B cell (primary cell): ENCODE data around the gene CEP78. TPM values are rescaled to one million over a fixed set of nuclear protein-coding genes. Genes with fewer than 3 reads are reported as not detected.
A peak's percentile ranks its signal among the peaks of the same experiment; 100 is the strongest.

Experiments used
- ATAC-seq: fragments of 200-7000 bp; cut with Tn5 transposase; one replicate; pipeline ENCODE4 v1.10.0; 2021; ENCODE audit warnings: low read depth, mild to moderate bottlenecking, moderate number of reproducible peaks, moderate library complexity
- CTCF ChIA-PET: fragments of 350-600 bp; sonication (Branson Sonifier 250); formaldehyde crosslinking; loops from one replicate; lab custom pipeline; 2021; ENCODE audit warnings: antibody characterized with exemption, inconsistent platforms; lab: Charles Lee
- POLR2A ChIA-PET: fragments of 350-600 bp; sonication (Branson Sonifier 250); formaldehyde crosslinking; loops from one replicate; lab custom pipeline; 2021; ENCODE audit warnings: antibody characterized with exemption; lab: Charles Lee
- DNase-seq: peaks from one replicate; pipeline ENCODE4 v3.0.0; 2013
- H2AFZ ChIP-seq: 2 replicates; pipeline ENCODE4 v1.6.1; 2012; ENCODE audit warnings: mild to moderate bottlenecking, low read depth, low read length; ENCODE audit not compliant: insufficient read depth, poor library complexity, severe bottlenecking
- H3K27ac ChIP-seq, 2 donors: 1 replicate in 1 of 2; 2 replicates in 1 of 2; pipeline ENCODE4 v1.5.1; 2012 to 2013; ENCODE audit warnings: low read length in 2 of 2, mild to moderate bottlenecking in 2 of 2, moderate library complexity in 1 of 2
- H3K27me3 ChIP-seq, 4 experiments: fragments of 200-600 bp in 1 of 4; sonication (generic) in 1 of 4; replicated peaks in 1 of 4; 1 replicate in 2 of 4; 2 replicates in 2 of 4; pipeline versions ENCODE4 v1.6.1 to v1.7.0; 2013 to 2016; ENCODE audit warnings: low read length in 3 of 4, mild to moderate bottlenecking in 2 of 4, mixed read lengths in 1 of 4, moderate library complexity in 1 of 4; ENCODE audit not compliant: insufficient read depth in 4 of 4, control insufficient read depth in 3 of 4; ENCODE audit errors: control extremely low read depth in 1 of 4
- H3K36me3 ChIP-seq, 2 experiments: replicated peaks in 1 of 2; 1 replicate in 1 of 2; 2 replicates in 1 of 2; pipeline versions ENCODE4 v1.6.1 to v1.7.1; 2013; ENCODE audit warnings: low read length in 1 of 2; ENCODE audit not compliant: insufficient read depth in 2 of 2, control insufficient read depth in 1 of 2; ENCODE audit errors: control extremely low read depth in 1 of 2, extremely low read depth in 1 of 2
- H3K4me1 ChIP-seq, 2 donors: fragments of 200-600 bp in 1 of 2; sonication (generic) in 1 of 2; 1 replicate in 1 of 2; 2 replicates in 1 of 2; pipeline versions ENCODE4 v1.5.1 to v1.6.1; 2013 to 2017; ENCODE audit warnings: low read length in 2 of 2; ENCODE audit not compliant: control insufficient read depth in 2 of 2, insufficient read depth in 2 of 2
- H3K4me2 ChIP-seq: replicated peaks from 2 replicates; pipeline ENCODE3; 2012; ENCODE audit warnings: mild to moderate bottlenecking, low read depth, low read length; ENCODE audit not compliant: poor library complexity, severe bottlenecking
- H3K4me3 ChIP-seq, 5 experiments: fragments of 200-600 bp in 1 of 5; sonication (generic) in 1 of 5; 1 replicate in 3 of 5; 2 replicates in 2 of 5; pipeline versions ENCODE4 v1.5.1 to v1.7.0; 2011 to 2016; ENCODE audit warnings: low read length in 4 of 5, mild to moderate bottlenecking in 4 of 5, low read depth in 2 of 5, control low read depth in 1 of 5, moderate library complexity in 1 of 5; ENCODE audit not compliant: insufficient read depth in 1 of 5; ENCODE audit errors: control extremely low read depth in 1 of 5, extremely low read depth in 1 of 5
- H3K79me2 ChIP-seq: fragments of 200-600 bp; sonication (generic); one replicate; pipeline ENCODE4 v1.6.0; 2016; ENCODE audit warnings: low read length; ENCODE audit not compliant: control insufficient read depth, insufficient read depth
- H3K9ac ChIP-seq: fragments of 200-600 bp; sonication (generic); 2 replicates; pipeline ENCODE4 v1.6.1; 2017; ENCODE audit warnings: mild to moderate bottlenecking, low read length, moderate library complexity
- H3K9me3 ChIP-seq, 3 donors: one replicate each; pipeline versions ENCODE4 v1.6.1 to v1.7.1; 2013; ENCODE audit warnings: low read length in 2 of 3; ENCODE audit not compliant: control insufficient read depth in 2 of 3, insufficient read depth in 1 of 3; ENCODE audit errors: control extremely low read depth in 1 of 3
- H4K20me1 ChIP-seq: 2 replicates; pipeline ENCODE4 v1.6.0; 2012; ENCODE audit warnings: mild to moderate bottlenecking, low read length; ENCODE audit not compliant: insufficient read depth, control insufficient read depth, poor library complexity, severe bottlenecking
- H3K27ac Mint-ChIP-seq: one replicate; pipeline ENCODE4 v1.8.0; 2021; ENCODE audit warnings: mixed read lengths
- H3K27me3 Mint-ChIP-seq: one replicate; pipeline ENCODE4 v1.8.0; 2021; ENCODE audit warnings: mixed read lengths
- H3K4me1 Mint-ChIP-seq: one replicate; pipeline ENCODE4 v1.8.0; 2021; ENCODE audit warnings: mixed read lengths
- H3K4me3 Mint-ChIP-seq: one replicate; pipeline ENCODE4 v1.8.0; 2021; ENCODE audit warnings: mixed read lengths
- H3K9me3 Mint-ChIP-seq: one replicate; pipeline ENCODE4 v1.8.0; 2022; ENCODE audit warnings: mixed read lengths; ENCODE audit not compliant: insufficient read depth
- EZH2 ChIP-seq: IDR thresholded peaks from 2 replicates; pipeline ENCODE4 v1.6.1; 2012; ENCODE audit warnings: borderline replicate concordance, low read depth, mild to moderate bottlenecking, moderate library complexity, low read length; ENCODE audit not compliant: insufficient read depth, poor library complexity, severe bottlenecking
- WGBS: methylation state at CpG from one replicate; pipeline ENCODE4 v1.1.5; 2013; ENCODE audit warnings: missing lambda C conversion rate; ENCODE audit not compliant: insufficient coverage; 5-methylcytosine and 5-hydroxymethylcytosine counted together
- intact Hi-C: fragments of 100-400 bp; cut with micrococcal nuclease; formaldehyde crosslinking; loops from one replicate; pipeline ENCODE4 v1.10.0; 2022
- polyA plus RNA-seq: library from polyadenylated mRNA; depleted of rRNA; stranded (reverse); fragments of >200 nt; gene quantifications from 2 replicates; pipeline ENCODE4 v1.2.3, GENCODE V29; 2012
- total RNA-seq, 2 donors: library from RNA; stranded (reverse); fragments of 120-200 nt in 1 of 2; gene quantifications; 1 replicate in 1 of 2; 2 replicates in 1 of 2; pipeline versions ENCODE4 v1.2.3 to v1.2.4, GENCODE V29; 2013 to 2022
- TF ChIP-seq, protein P1 (sequence below): fragments of 200-600 bp; IDR thresholded peaks from one replicate; pipeline ENCODE4 v1.8.0; 2022; ENCODE audit warnings: antibody characterized with exemption, mild to moderate bottlenecking

CEP78 gene
- total and polyA plus RNA-seq, 2 donors (not counting 1 experiment from before 2014, with no cell fraction given), result 7.2 to 28.8 TPM

DNA sequence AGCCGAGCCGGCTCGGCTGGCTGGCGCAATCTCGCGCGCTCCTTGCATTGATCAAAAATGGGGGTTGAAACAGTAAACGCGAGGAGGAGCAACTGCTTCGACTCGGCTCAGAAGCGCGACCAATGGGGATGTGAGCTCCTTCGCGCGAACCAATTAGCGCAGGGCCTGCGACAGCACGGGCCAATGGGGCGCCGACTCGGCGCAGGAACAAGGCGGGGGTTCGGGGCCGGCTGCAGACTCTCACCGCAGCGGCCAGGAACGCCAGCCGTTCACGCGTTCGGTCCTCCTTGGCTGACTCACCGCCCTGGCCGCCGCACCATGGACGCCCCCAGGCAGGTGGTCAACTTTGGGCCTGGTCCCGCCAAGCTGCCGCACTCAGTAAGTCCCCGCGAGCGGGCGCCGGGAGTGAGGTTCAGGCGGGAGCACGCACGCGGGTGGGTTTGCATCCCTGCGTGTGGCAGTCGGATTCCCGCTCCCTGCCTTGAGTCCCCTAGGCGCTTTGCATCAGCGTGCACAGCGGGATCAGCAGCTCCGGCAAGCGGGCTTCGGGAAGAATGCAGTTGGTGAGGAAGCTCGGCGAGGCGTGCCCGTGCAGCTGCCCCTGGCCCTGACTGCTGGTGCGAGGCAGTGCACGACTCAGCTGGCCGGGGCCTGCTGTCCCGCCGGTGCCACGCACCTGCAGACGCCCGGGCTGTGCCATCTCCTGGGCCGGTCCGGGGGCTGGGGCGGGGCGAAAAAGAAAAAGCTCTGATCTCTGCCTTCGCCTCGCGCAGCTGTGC lies 61.2 kb downstream of the CEP78 start, which contains the start of gene PSAT1:
PSAT1 (plus strand) TSS at position 233 of the 779 bp plus-strand sequence; CDS start at position 319, 86 bp downstream.
- ChIA-PET POLR2A (interaction anchor here (0.6 kb wide), 1 partner anchor 34 kb away, joined by 3 read pairs; no protein-coding TSS in a partner anchor), CTCF (no interaction called here)
- Histone ChIP-seq H3K27me3 (peaks cover 0 to 17% (median 6%) of the 10 kb centered on the region in 4 experiments), H3K36me3 (no peaks in the 10 kb centered on the region), H3K27ac (no peak within 1 kb of the TSS), H3K4me3 (peak within 1 kb of the TSS; percentile 67 to 77 (median 70)), H2AFZ (peak within 1 kb of the TSS; percentile 95), H3K79me2 (no peaks in the 10 kb centered on the region), H3K4me1 (peaks cover 17 to 26% of the 10 kb centered on the region in 2 donors), H3K9ac (peak within 1 kb of the TSS; percentile 71), H3K9me3 (peaks cover 0 to 4% (median 0%) of the 10 kb centered on the region in 3 donors), H4K20me1 (no peaks in the 10 kb centered on the region), H3K4me2 (peak within 1 kb of the TSS; percentile 95)
- peak within 1 kb of the TSS; percentile 87 for H3K4me3 Mint-ChIP-seq
- H3K27ac Mint-ChIP-seq, result peak within 1 kb of the TSS; percentile 70
- peaks cover 18% of the 10 kb centered on the region for H3K4me1 Mint-ChIP-seq
- DNase-seq (peak; percentile 88), ATAC-seq (peak; percentile 97)
- 1% methylated on average over 76 of the region's 76 CpGs for WGBS
- TF ChIP-seq, protein P1, sequence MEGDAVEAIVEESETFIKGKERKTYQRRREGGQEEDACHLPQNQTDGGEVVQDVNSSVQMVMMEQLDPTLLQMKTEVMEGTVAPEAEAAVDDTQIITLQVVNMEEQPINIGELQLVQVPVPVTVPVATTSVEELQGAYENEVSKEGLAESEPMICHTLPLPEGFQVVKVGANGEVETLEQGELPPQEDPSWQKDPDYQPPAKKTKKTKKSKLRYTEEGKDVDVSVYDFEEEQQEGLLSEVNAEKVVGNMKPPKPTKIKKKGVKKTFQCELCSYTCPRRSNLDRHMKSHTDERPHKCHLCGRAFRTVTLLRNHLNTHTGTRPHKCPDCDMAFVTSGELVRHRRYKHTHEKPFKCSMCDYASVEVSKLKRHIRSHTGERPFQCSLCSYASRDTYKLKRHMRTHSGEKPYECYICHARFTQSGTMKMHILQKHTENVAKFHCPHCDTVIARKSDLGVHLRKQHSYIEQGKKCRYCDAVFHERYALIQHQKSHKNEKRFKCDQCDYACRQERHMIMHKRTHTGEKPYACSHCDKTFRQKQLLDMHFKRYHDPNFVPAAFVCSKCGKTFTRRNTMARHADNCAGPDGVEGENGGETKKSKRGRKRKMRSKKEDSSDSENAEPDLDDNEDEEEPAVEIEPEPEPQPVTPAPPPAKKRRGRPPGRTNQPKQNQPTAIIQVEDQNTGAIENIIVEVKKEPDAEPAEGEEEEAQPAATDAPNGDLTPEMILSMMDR, result no peak
- TF ChIP-seq EZH2, result no peak
- H3K9me3 Mint-ChIP-seq, result no peaks in the 10 kb centered on the region
- H3K27me3 Mint-ChIP-seq, result no peaks in the 10 kb centered on the region
- intact Hi-C loops, result loop anchor here (1.0 to 10.0 kb wide), 4 partner anchors 61 to 1902 kb away; partner anchors contain the start of genes CEP78, RFK, TLE4 and VPS13A

DNA sequence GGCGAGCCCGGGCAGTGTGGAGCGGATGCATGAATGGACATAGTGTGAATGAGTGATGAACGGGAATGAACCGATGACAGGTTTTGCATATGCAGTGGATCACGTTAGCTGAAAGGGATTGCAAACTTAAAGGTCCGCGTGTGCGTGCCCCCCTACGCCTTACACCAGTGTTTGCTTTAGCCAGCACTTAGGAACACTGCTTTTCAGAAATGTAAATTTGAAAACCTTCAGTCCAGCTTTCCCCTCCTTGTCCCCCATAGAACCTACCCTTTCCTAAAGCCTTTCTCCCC lies 61.7 kb downstream of the CEP78 start:
- H3K9ac ChIP-seq, result peak overlapping the region; percentile 71
- peak overlapping the region; percentile 95 for H3K4me2 ChIP-seq
- Mint-ChIP-seq H3K4me3 (peak overlapping the region; percentile 87), H3K9me3 (no peaks in the 10 kb centered on the region), H3K27me3 (no peaks in the 10 kb centered on the region), H3K4me1 (peaks cover 18% of the 10 kb centered on the region), H3K27ac (peak overlapping the region; percentile 21)
- peaks cover 0 to 17% (median 6%) of the 10 kb centered on the region in 4 experiments for H3K27me3 ChIP-seq
- intact Hi-C loops, result loop anchor here (1.0 to 10.0 kb wide), 4 partner anchors 61 to 1903 kb away; partner anchors contain the start of genes CEP78, RFK, TLE4 and VPS13A
- peak overlapping the region; percentile 95 for H2AFZ ChIP-seq
- DNase-seq (no peak), ATAC-seq (no peak)
- H3K4me1 ChIP-seq, result peaks cover 17 to 26% of the 10 kb centered on the region in 2 donors
- POLR2A ChIA-PET, result no interaction called here
- H3K27ac ChIP-seq, result no peak overlapping the region
- no peaks in the 10 kb centered on the region for H3K79me2 ChIP-seq
- WGBS, result 1% methylated on average over 8 of the region's 10 CpGs
- no peaks in the 10 kb centered on the region for H3K36me3 ChIP-seq
- peaks cover 0 to 4% (median 0%) of the 10 kb centered on the region in 3 donors for H3K9me3 ChIP-seq
- peak overlapping the region; percentile 67 to 77 (median 70) for H3K4me3 ChIP-seq
- no peak for TF ChIP-seq EZH2
- TF ChIP-seq, protein P1, result no peak
- CTCF ChIA-PET, result no interaction called here
- no peaks in the 10 kb centered on the region for H4K20me1 ChIP-seq
